Breast epithelium (tissue), 4 donors: ENCODE measurements around the gene DNAJC22. TPM values are rescaled to one million over a fixed set of nuclear protein-coding genes. Genes with fewer than 3 reads are reported as not detected.
"Not testable (repeated sequence)": the region's sequence is repeated elsewhere in the genome, so short reads cannot be mapped to it uniquely, and the experiment has no call there.

ENCODE experiments used
- DNase-seq, 2 donors: peaks; one replicate each; pipeline ENCODE4 v3.0.0-alpha.2; 2019; ENCODE audit warnings: low spot score in 2 of 2
- H3K27ac ChIP-seq, 2 donors: fragments of 200-600 bp; sonication (generic) in 1 of 2; one replicate each; pipeline ENCODE4 v1.5.1; 2016 to 2019; ENCODE audit warnings: mild to moderate bottlenecking in 1 of 2
- H3K27me3 ChIP-seq, 2 donors: fragments of 200-600 bp; sonication (generic) in 1 of 2; one replicate each; pipeline versions ENCODE4 v1.5.1 to v1.6.0; 2017 to 2019; ENCODE audit warnings: control low read depth in 1 of 2, mild to moderate bottlenecking in 1 of 2
- H3K36me3 ChIP-seq: fragments of 200-600 bp; one replicate; pipeline ENCODE4 v1.5.1; 2019
- H3K4me1 ChIP-seq, 2 donors: fragments of 200-600 bp; sonication (generic); one replicate each; pipeline ENCODE4 v1.5.1; 2016 to 2019; ENCODE audit warnings: control low read depth in 1 of 2
- H3K4me3 ChIP-seq, 3 donors: fragments of 200-600 bp; sonication (generic); 1 replicate in 2 of 3; 2 replicates in 1 of 3; pipeline ENCODE4 v1.5.1; 2016 to 2019; ENCODE audit warnings: mild to moderate bottlenecking in 3 of 3, moderate library complexity in 2 of 3
- H3K9me3 ChIP-seq, 2 donors: fragments of 200-600 bp; sonication (generic) in 1 of 2; one replicate each; pipeline ENCODE4 v1.5.1; 2016 to 2019; ENCODE audit warnings: control low read depth in 1 of 2
- POLR2A ChIP-seq: fragments of 450-650 bp; IDR thresholded peaks from one replicate; pipeline ENCODE4 v1.6.1; 2016; ENCODE audit warnings: antibody characterized with exemption, mild to moderate bottlenecking, moderate library complexity
- POLR2AphosphoS5 ChIP-seq, 3 donors: sonication (generic); formaldehyde crosslinking; IDR thresholded peaks; one replicate each; pipeline ENCODE4 v1.6.1; 2017; ENCODE audit warnings: antibody characterized with exemption in 3 of 3
- intact Hi-C: fragments of 100-400 bp; cut with DNase I; formaldehyde crosslinking; loops from one replicate; pipeline ENCODE4 v1.15.1; 2023; ENCODE audit warnings: low total_unique reads
- total RNA-seq, 3 donors: library from RNA; depleted of rRNA; stranded (reverse); fragments of >200 nt; gene quantifications; one replicate each; pipeline ENCODE4 v1.1.0, GENCODE V29; 2016
- TF ChIP-seq, protein P1 (sequence below), 3 donors: fragments of 450-650 bp; IDR thresholded peaks; one replicate each; pipeline ENCODE4 v1.5.1; 2016 to 2017; ENCODE audit warnings: antibody characterized with exemption in 3 of 3, mild to moderate bottlenecking in 3 of 3, moderate library complexity in 3 of 3

DNAJC22 gene
- total RNA-seq, 3 donors from 2014 or later: 3.6 to 5.0 TPM; not detected in 1

DNA sequence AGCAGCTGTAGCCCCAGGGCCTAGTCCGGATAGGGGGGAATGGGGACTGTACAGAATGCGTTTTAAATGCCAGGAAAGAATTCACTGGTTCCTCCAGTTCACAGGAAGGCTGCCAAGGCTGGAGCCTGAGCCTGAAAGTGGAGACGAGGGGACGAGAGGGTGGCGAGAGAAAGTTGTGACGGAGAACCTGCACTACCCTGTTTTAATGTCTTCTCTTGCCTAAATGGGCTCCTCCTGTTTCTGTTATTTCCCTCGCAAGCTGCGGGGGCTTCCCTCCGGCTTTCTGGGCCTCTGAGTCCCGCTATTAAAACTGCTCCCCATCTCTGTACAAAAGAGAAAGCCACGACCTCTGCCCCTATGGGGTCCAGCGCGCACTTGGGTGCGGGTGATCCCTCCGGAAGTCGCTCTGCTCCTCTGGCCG, 14.2 kb upstream of the DNAJC22 start:
- H3K36me3 ChIP-seq: no peaks in the 10 kb centered on the region

DNA sequence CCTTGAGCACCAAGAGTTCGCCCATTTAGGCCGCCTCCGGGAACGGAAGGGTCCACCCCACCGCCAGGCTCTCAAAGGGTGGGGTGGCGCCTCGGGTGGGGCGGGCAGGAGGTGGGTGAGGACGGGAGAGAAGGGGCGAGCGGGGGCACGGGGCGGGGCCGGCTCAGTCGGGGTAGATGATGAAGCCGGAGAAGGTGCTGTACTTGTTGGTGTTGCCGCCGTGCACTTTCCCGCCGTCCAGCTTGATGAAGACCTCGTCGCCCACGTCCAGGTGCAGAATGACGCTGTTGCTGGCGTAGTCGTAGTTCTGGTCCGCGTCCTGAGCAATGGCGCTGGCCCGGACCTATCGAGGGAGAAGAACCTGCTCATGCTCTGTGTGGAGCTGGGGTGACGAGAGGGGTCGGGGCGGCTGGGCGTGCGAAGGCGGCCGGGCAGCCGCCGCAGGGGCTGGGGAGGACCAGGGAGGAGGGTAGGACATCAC, 13.8 kb upstream of the DNAJC22 start:
- Histone ChIP-seq H3K4me3 (peak overlapping the region in 2 of 3 donors; percentile 46 to 52), H3K36me3 (no peaks in the 10 kb centered on the region), H3K27ac (no peak overlapping the region), H3K9me3 (no peaks in the 10 kb centered on the region), H3K4me1 (no peaks in the 10 kb centered on the region), H3K27me3 (peaks cover 10 to 30% of the 10 kb centered on the region in 2 donors)
- DNase-seq: no peak
- no peak for TF ChIP-seq POLR2A
- TF ChIP-seq, protein P1, sequence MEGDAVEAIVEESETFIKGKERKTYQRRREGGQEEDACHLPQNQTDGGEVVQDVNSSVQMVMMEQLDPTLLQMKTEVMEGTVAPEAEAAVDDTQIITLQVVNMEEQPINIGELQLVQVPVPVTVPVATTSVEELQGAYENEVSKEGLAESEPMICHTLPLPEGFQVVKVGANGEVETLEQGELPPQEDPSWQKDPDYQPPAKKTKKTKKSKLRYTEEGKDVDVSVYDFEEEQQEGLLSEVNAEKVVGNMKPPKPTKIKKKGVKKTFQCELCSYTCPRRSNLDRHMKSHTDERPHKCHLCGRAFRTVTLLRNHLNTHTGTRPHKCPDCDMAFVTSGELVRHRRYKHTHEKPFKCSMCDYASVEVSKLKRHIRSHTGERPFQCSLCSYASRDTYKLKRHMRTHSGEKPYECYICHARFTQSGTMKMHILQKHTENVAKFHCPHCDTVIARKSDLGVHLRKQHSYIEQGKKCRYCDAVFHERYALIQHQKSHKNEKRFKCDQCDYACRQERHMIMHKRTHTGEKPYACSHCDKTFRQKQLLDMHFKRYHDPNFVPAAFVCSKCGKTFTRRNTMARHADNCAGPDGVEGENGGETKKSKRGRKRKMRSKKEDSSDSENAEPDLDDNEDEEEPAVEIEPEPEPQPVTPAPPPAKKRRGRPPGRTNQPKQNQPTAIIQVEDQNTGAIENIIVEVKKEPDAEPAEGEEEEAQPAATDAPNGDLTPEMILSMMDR (IDR thresholded peaks at IDR 0.05): no peak
- TF ChIP-seq POLR2AphosphoS5 (IDR thresholded peaks at IDR 0.05): no peak
- intact Hi-C loops: no loop called here

More for the DNA sequence above, 14.2 kb upstream of the DNAJC22 start:
- intact Hi-C loops: no loop called here
- Histone ChIP-seq H3K27ac (no peak overlapping the region), H3K4me3 (peak overlapping the region in 2 of 3 donors; percentile 46 to 52), H3K4me1 (no peaks in the 10 kb centered on the region), H3K9me3 (no peaks in the 10 kb centered on the region), H3K27me3 (peaks cover 10 to 30% of the 10 kb centered on the region in 2 donors)
- DNase-seq: no peak
- no peak for TF ChIP-seq POLR2A
- TF ChIP-seq, protein P1 (IDR thresholded peaks at IDR 0.05): no peak
- no peak for TF ChIP-seq POLR2AphosphoS5 (IDR thresholded peaks at IDR 0.05)

DNA sequence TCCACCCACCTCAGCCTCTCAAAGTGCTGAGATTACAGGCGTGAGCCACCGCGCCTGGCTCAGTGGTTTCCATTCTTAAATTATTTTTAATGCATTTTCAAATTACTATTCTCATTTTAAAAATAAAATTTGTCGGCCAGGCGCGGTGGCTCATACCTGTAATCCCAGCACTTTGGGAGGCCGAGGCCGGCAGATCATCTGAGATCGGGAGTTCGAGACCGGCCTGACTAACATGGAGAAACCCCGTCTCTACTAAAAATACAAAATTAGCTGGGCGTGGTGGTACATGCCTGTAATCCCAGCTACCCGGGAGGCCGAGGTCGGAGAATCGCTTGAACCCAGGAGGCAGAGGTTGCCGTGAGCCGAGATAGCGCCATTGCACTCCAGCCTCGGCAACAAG, 12.9 kb upstream of the DNAJC22 start:
- intact Hi-C loops, H3K36me3 ChIP-seq, H3K9me3 ChIP-seq, DNase-seq, H3K4me3 ChIP-seq, H3K4me1 ChIP-seq, H3K27ac ChIP-seq: not testable (repeated sequence)
- peaks cover 10 to 30% of the 10 kb centered on the region in 2 donors for H3K27me3 ChIP-seq

DNA sequence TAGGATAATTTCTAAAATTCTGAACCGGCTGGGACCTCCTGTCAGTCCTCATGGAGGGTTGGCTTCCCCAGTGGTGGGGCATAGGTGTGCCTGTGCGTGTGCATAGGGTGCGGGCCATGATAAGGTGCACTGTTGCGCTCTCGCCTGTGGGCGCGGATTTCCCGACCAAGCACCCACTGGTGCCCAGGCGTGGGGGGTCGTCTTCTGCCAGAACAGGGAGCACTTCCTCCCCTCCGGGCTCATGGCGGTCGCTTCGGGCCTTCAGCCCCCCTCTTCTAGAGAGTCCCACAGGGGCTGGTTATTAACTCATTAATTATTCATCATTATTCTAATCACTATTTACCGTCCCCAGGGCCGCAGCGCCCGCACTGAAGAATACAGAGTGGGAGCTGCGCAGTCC, 12.5 kb upstream of the DNAJC22 start:
- Histone ChIP-seq H3K4me1 (no peaks in the 10 kb centered on the region), H3K9me3 (no peaks in the 10 kb centered on the region), H3K27ac (no peak overlapping the region), H3K27me3 (peaks cover 10 to 30% of the 10 kb centered on the region in 2 donors), H3K36me3 (no peaks in the 10 kb centered on the region), H3K4me3 (no peak overlapping the region)
- intact Hi-C loops: no loop called here
- TF ChIP-seq, protein P1 (IDR thresholded peaks at IDR 0.05): no peak
- no peak for TF ChIP-seq POLR2AphosphoS5 (IDR thresholded peaks at IDR 0.05)
- no peak for TF ChIP-seq POLR2A
- DNase-seq: no peak

DNA sequence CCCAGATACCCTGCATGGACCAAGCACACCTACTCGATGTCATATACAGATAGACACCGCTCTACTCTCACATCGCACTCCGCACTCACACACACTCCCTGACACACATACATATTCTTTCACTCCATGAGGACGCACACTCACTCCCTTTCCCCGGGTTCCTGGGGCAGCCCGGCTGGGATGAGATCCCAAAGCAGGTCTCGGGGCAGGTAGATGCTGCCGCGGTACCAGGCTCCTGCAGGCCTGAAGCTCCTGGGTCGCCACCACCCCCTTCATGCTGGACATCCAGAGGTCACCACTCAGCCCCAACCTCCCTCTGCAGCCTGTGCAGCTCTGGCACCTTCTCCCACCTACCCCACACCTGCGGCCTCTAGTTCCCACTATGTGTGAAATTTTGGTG, 12.0 kb upstream of the DNAJC22 start:
- DNase-seq: no peak
- TF ChIP-seq POLR2A (no peak), POLR2AphosphoS5 (IDR thresholded peaks at IDR 0.05) (no peak)
- TF ChIP-seq, protein P1 (IDR thresholded peaks at IDR 0.05): no peak
- Histone ChIP-seq H3K4me3 (no peak overlapping the region), H3K9me3 (no peaks in the 10 kb centered on the region), H3K36me3 (no peaks in the 10 kb centered on the region), H3K4me1 (no peaks in the 10 kb centered on the region), H3K27me3 (peaks cover 10 to 30% of the 10 kb centered on the region in 2 donors), H3K27ac (no peak overlapping the region)
- intact Hi-C loops: no loop called here
